Measurements from ENCODE around the gene TNFRSF8. TPM values are rescaled to one million over a fixed set of nuclear protein-coding genes. Genes with fewer than 3 reads are reported as not detected.

TNFRSF8 gene
- total and polyA plus RNA-seq, 2 donors (not counting 1 experiment from before 2014, with no cell fraction given), result 0.36 to 0.57 TPM

GRCh38 chr1:12069623-12070244 lies 6.6 kb downstream of the TNFRSF8 start:
- Mint-ChIP-seq H3K27me3 (peaks cover 24% of the 10 kb centered on the region), H3K9me3 (ENCODE audit: insufficient read depth) (no peaks in the 10 kb centered on the region), H3K4me3 (no peak overlapping the region), H3K4me1 (peaks cover 28% of the 10 kb centered on the region), H3K27ac (no peak overlapping the region)
- Histone ChIP-seq H3K4me1 (ENCODE audit: control insufficient read depth in 2 of 2, insufficient read depth in 2 of 2, low read length in 2 of 2) (peaks cover 0 to 12% of the 10 kb centered on the region in 2 donors), H2AFZ (ENCODE audit: insufficient read depth, low read depth, low read length, poor library complexity, severe bottlenecking) (no peak overlapping the region), H3K9me3 (ENCODE audit: control extremely low read depth in 1 of 3, control insufficient read depth in 2 of 3, insufficient read depth in 1 of 3, low read length in 2 of 3) (no peaks in the 10 kb centered on the region), H3K9ac (ENCODE audit: low read length) (no peak overlapping the region), H3K4me3 (ENCODE audit: control extremely low read depth in 1 of 5, extremely low read depth in 1 of 5, insufficient read depth in 1 of 5, low read depth in 2 of 5, low read length in 4 of 5) (no peak overlapping the region), H3K79me2 (ENCODE audit: control insufficient read depth, insufficient read depth, low read length) (no peaks in the 10 kb centered on the region), H3K27me3 (replicated peaks in 1 of 4; ENCODE audit: control extremely low read depth in 1 of 4, control insufficient read depth in 3 of 4, insufficient read depth in 4 of 4, low read length in 3 of 4) (peaks cover 0 to 20% (median 6%) of the 10 kb centered on the region in 4 experiments), H4K20me1 (ENCODE audit: control insufficient read depth, insufficient read depth, low read length, poor library complexity, severe bottlenecking) (no peaks in the 10 kb centered on the region), H3K36me3 (replicated peaks in 1 of 2; ENCODE audit: control extremely low read depth in 1 of 2, control insufficient read depth in 1 of 2, extremely low read depth in 1 of 2, insufficient read depth in 2 of 2, low read length in 1 of 2) (no peaks in the 10 kb centered on the region), H3K4me2 (replicated peaks; ENCODE audit: low read depth, low read length, poor library complexity, severe bottlenecking) (no peak overlapping the region), H3K27ac (ENCODE audit: low read length in 2 of 2) (no peak overlapping the region)
- ATAC-seq (ENCODE audit: low read depth) (no peak), DNase-seq (no peak)
- intact Hi-C loops (cut with micrococcal nuclease), result no loop called here
- TF ChIP-seq CTCF (IDR thresholded peaks at IDR 0.05), result no peak
- ChIA-PET POLR2A (interaction anchor here (0.6 kb wide), 1 partner anchor 161 kb away, joined by 3 read pairs; no protein-coding TSS in a partner anchor), CTCF (interaction anchor here (1.4 kb wide), 1 partner anchor 9 kb away, joined by 4 read pairs; no protein-coding TSS in a partner anchor)
- WGBS (ENCODE audit: insufficient coverage), result 36% methylated on average over 10 of the region's 10 CpGs

- ChIA-PET POLR2A (no interaction called here), CTCF (interaction anchor here (1.5 to 1.8 kb wide), 2 partner anchors 8 to 32 kb away, joined by 4 to 9 read pairs; no protein-coding TSS in a partner anchor)
- WGBS (ENCODE audit: insufficient coverage), result 100% methylated on average over 3 of the region's 3 CpGs
- DNase-seq (no peak), ATAC-seq (ENCODE audit: low read depth) (no peak)
- Mint-ChIP-seq H3K4me1 (peaks cover 22% of the 10 kb centered on the region), H3K9me3 (ENCODE audit: insufficient read depth) (no peaks in the 10 kb centered on the region), H3K4me3 (no peak overlapping the region), H3K27ac (no peak overlapping the region), H3K27me3 (peaks cover 14% of the 10 kb centered on the region)
- Histone ChIP-seq H3K4me3 (ENCODE audit: control extremely low read depth in 1 of 5, extremely low read depth in 1 of 5, insufficient read depth in 1 of 5, low read depth in 2 of 5, low read length in 4 of 5) (no peak overlapping the region), H3K9ac (ENCODE audit: low read length) (no peak overlapping the region), H3K9me3 (ENCODE audit: control extremely low read depth in 1 of 3, control insufficient read depth in 2 of 3, insufficient read depth in 1 of 3, low read length in 2 of 3) (no peaks in the 10 kb centered on the region), H2AFZ (ENCODE audit: insufficient read depth, low read depth, low read length, poor library complexity, severe bottlenecking) (no peak overlapping the region), H3K27ac (ENCODE audit: low read length in 2 of 2) (no peak overlapping the region), H3K79me2 (ENCODE audit: control insufficient read depth, insufficient read depth, low read length) (no peaks in the 10 kb centered on the region), H4K20me1 (ENCODE audit: control insufficient read depth, insufficient read depth, low read length, poor library complexity, severe bottlenecking) (no peaks in the 10 kb centered on the region), H3K27me3 (replicated peaks in 1 of 4; ENCODE audit: control extremely low read depth in 1 of 4, control insufficient read depth in 3 of 4, insufficient read depth in 4 of 4, low read length in 3 of 4) (peaks cover 0 to 17% (median 3%) of the 10 kb centered on the region in 4 experiments), H3K4me2 (replicated peaks; ENCODE audit: low read depth, low read length, poor library complexity, severe bottlenecking) (no peak overlapping the region), H3K4me1 (ENCODE audit: control insufficient read depth in 2 of 2, insufficient read depth in 2 of 2, low read length in 2 of 2) (peaks cover 0 to 12% of the 10 kb centered on the region in 2 donors), H3K36me3 (replicated peaks in 1 of 2; ENCODE audit: control extremely low read depth in 1 of 2, control insufficient read depth in 1 of 2, extremely low read depth in 1 of 2, insufficient read depth in 2 of 2, low read length in 1 of 2) (no peaks in the 10 kb centered on the region)
- TF ChIP-seq EZH2 (IDR thresholded peaks at IDR 0.05; ENCODE audit: borderline replicate concordance, insufficient read depth, low read depth, low read length, poor library complexity, severe bottlenecking), result no peak
- no peak for TF ChIP-seq CTCF (IDR thresholded peaks at IDR 0.05)
- intact Hi-C loops (cut with micrococcal nuclease), result no loop called here
Measured at GRCh38 chr1:12071892-12072291, 8.8 kb downstream of the TNFRSF8 start.
